HG03439 (cell line): ENCODE data around the gene GGTLC2.
"Not testable (repeated sequence)": the region's sequence is repeated elsewhere in the genome, so short reads cannot be mapped to it uniquely, and the experiment has no call there.

ENCODE experiments used
- ATAC-seq: cut with Tn5 transposase; IDR thresholded peaks from one replicate; pipeline ENCODE4 v1.9.1; 2021; ENCODE audit warnings: mild to moderate bottlenecking, moderate library complexity; ENCODE audit not compliant: unreplicated experiment

Gene GGTLC2

DNA sequence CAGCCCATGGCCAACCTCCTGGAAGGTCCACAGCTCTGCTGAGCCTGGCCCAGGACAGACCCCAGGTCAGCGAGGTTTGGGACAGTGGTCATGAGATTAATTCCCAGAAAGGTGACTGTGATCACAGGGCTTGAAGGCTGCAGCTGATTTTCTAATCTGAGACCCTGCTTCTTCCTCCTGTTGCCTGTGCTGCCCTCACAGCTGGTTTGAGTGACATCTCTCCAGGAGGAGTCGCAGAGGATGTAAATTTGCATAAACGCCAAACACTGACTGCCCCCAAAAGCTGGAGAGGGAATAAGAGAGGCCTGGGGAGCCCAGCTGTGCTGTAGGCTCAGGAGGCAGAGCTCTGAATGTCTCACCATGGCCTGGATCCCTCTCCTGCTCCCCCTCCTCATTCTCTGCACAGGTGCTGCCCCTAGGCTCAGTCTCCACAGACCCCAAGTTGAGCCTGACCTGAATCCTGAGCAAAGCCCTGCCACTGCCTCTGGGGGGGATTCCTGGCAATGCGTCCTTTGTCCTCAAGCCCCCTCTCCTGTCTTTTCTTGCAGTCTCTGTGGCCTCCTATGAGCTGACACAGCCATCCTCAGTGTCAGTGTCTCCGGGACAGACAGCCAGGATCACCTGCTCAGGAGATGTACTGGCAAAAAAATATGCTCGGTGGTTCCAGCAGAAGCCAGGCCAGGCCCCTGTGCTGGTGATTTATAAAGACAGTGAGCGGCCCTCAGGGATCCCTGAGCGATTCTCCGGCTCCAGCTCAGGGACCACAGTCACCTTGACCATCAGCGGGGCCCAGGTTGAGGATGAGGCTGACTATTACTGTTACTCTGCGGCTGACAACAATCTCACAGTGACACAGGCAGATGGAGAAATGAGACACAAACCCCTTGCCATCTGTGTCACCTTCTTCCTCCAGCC lies 23.8 kb downstream of the GGTLC2 start:
- no peak for ATAC-seq

DNA sequence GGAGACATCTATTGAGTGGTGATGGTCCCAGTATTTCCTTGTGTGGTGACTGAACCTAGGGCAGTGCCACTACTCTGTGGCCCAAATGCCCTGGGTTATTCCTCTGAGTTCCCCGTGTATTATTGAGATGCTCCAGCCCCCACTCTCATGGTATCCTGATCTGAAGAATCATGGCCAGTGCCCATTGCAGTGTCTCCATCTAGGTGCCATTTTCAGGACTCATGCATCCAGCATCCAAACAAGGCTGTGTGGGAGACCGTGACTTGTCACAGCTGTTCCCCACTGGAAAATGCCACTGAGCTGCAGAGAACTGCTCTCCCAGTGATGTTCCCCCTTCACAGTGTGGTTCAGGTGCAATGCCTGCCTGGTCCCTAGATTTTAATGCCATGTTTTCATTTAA lies 24.7 kb downstream of the GGTLC2 start:
- ATAC-seq = no peak

DNA sequence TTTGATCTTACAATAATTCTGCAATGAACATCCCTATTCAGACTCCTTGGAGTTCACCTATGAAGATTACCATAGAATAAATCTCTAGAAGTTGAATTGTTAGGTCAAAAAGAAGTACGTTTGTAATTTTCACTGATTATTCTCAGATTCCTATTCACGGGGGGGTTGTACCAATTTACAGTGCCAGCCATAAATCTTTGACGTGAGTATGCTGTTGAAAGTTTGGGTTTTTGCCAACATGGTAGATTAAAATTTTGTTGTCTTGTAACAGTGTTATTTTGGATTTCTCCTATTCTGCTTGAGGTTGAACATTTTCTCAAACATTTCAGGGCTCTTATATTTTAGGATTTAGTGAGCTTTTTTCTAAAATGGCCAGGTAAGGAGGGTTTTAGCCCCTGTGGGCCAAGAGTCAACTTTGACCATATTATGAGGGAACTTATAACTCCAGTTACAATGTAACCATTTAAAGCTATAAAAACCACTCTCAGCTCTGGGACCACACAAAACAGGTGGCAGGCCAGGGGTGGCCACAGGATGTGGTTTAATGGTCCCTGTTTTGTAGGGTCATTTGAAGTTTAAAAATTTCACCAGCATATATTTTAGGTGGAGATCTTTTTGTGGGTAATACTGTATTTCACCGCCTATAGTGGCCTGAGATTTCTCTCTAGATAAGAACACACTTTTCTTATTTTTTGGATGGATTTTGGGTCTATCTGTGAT lies 25.8 kb downstream of the GGTLC2 start:
- no peak for ATAC-seq

DNA sequence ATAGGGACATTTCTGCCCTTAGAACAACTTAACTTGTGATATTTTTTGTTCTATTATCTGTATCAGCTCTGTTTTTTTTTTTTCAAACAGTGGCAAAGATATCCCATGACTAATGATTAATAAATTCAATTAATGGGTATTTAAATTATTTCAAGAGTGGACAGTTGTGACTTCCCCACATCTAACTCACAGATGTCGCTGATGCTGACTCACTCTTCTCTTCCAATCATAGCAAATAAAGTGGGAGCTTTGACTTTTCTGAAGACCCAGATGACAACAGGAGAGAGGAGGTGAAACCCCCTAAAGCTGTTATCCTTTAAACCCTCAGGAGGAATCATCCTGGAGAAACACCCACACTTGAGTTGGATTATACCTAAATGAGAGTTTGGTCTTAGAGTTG lies 27.1 kb downstream of the GGTLC2 start:
- ATAC-seq = no peak

DNA sequence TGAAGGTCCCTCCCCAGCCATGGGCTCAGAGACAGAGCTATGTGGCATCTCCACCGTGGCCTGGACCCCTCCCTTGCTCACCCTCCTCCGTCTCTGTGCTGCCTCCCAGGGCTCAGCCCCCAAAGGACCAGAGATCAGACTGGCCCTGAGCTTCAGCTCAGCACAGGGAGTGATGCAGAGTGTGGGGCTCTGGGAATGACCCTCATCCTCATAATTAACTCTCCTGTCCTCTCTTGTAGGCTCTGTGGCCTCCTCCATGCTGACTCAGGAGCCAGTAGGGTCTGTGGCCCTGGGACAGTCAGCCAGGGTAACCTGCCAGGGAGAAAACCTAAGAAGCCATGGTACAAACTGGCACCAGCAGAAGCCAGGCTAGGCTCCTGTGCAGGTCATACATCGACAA lies 28.7 kb downstream of the GGTLC2 start:
- ATAC-seq = no peak

DNA sequence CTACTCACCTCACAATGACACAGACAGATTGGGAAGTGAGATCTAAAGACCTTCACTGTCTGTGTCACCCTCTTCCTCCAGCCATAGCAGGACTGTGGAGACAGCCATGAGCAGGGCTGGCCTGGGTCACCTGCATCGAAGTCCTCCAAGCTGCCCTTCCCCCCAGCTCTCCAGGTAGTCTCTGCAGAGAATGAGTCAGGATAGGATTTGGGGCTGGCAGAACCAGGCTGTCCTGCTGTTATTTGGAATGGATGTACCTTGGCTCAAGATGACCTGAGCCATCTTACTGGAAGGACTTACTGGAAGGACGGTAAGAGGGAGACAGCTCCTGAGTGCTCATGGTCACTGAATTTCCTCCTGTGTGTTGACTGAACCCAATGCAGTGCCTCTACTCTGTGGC lies 29.2 kb downstream of the GGTLC2 start:
- ATAC-seq = no peak

DNA sequence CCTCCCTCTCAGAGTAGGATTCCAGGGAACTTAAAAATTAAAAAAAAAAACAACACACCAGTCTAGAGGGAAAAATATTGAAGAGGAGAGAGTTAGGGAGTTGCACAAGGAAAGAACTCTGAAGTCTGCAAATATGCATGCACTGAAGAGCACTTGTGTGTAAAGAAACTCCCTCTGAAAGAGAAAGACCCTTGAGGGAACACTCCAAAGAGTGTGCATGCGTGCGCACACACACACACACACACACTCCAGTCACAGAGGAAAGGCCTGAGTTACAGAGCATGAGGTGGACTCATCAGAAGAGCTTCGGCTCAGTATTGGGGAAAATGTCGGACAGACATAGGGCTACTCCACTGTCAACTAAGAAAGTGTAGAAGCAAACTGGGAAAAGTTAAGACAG lies 30.1 kb downstream of the GGTLC2 start:
- ATAC-seq = no peak

DNA sequence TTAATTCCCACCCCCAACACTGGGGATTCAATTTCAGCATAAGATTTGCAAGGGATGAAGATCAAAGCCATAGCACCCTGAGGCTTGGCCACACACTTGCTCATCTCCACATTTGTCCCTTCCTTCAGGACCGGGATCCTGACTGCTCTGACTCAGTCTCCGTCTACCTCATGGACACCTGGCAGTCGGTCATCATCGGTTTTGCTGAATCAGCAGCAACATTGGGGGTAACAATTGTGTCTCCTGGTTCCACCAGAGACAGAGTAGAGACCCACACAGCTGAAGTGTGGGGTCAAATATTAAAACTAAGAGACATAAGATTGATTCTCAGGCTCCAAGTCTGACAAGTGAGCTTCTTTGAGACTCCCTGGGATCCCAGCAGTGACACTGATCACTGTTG lies 34.6 kb downstream of the GGTLC2 start:
- no peak for ATAC-seq

DNA sequence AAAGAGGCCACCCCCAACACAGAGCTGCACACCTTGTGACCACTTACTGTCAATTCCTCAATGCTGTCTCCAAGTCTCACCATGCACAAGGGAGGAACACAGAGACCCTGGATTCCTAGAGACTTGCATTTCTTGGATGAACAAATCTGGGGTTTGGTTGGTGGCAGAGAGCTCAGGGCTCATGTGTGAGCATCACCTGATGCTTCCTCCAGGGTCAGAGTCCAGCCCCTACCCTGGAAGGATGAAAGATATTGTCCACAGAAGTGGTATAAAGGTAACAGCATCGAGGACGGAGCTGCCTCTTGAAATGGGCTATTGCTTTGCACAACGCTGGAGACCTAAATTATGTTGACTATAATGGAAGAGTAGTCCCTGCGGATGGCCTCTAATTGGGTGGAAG lies 36.0 kb downstream of the GGTLC2 start:
- no peak for ATAC-seq

DNA sequence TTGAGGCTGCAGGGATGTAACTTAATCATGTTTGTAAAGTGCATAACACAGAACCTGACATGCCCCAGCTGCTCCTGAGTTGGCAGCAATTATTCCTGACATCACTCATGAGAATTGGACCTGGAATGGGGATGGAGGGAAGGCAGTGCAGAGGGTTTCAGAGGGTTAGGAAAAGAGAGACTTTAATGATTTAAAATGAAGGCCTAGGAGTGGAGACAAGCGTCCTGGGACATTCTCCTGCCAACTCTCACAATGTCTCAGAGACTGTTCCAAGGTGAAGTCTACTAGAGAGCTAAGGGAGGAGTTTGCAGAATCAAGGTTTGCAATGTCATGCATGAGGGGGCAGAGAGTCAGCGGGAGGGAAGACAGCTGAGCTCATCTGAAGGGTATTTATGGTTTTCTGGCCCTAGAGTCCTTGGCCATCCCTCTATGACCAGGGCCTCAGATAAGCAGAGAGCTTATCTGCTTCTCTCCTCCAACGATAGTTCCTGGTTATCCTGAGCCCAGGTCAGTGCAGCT lies 36.9 kb downstream of the GGTLC2 start:
- ATAC-seq = no peak

DNA sequence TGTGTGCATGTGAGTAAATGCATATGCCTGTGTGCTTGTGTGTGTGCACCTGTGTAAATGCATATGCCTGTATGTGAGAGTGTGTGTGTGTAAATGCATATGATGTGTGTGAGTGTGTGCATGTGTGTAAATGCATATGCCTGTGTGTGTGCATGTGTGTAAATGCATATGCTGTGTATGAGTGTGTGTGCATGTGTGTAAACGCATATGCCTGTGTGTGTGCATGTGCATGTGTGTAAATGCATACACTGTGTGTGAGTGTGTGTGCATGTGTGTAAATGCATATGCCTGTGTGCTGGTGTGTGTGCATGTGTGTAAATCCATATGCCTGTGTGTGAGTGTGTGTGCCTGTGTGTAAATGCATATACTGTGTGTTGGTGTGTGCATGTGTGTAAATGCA lies 37.8 kb downstream of the GGTLC2 start:
- ATAC-seq = no peak

DNA sequence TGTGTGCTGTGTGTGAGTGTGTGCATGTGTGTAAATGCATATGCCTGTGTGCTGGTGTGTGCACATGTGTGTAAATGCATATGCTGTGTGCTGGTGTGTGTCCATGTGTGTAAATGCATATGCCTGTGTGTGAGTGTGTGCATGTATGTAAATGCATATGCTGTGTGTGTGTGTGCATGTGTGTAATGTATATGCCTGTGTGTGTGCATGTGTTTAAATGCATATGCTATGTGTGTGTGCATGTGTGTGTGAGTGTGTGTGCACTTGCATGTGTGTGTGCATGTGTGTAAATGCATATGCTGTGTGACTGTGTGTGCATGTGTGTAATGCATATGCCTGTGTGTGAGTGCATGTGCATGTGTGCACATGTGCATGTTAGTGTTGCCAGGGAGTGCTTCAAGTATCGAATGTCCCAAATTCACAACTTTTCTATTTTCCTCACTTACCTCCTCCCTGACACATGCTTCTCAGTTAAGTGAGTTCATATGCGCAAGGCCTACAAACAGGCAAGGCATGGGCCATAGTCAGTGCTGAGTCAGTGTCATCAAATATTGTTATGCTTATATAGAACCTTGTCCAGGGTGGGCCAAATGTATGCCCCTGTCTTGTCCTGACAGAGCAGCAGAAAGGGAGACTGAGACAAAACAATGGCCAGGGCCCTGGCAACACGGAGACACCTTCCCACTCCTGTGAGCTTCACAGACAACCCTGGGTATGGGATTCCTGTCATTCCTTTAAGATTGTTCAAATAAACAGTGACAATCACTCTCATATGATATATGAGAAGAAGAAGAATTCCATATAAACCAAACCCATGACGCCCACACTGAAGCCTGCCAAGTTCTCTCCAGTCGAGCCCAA lies 38.6 kb downstream of the GGTLC2 start:
- no peak for ATAC-seq

DNA sequence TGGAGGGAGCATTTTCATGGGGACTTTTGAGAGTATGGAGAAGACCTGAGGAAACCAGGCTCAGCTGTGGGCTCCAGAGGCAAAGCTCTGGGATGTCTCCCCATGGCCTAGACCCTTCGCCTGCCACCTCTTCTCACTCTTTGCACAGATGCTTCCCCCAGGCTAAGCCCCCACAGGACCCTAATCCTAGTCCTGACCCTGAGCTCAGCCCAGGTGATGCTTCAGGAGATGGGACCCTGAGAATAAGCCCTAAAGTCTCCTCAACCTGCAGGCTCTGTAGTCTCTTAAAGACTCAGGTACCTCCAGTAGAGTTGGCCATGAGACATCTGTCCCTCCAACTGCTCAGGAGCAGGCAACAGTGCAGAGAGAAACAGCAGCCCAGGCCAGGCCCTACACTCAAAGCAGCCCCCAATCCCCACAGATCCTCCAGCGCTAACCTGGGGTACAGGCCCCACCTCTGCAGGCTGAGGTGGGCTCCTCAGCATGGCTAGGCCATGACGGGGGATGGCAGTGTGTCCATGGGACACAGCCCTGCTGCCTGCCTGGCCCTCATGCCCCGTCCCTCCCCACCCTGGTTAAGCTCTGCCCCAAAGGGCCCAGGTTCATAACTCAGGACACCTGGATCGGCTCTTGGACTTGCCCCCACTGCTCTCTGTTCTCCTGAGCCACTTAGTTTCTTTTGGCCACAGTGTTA lies 39.4 kb downstream of the GGTLC2 start:
- ATAC-seq = no peak

DNA sequence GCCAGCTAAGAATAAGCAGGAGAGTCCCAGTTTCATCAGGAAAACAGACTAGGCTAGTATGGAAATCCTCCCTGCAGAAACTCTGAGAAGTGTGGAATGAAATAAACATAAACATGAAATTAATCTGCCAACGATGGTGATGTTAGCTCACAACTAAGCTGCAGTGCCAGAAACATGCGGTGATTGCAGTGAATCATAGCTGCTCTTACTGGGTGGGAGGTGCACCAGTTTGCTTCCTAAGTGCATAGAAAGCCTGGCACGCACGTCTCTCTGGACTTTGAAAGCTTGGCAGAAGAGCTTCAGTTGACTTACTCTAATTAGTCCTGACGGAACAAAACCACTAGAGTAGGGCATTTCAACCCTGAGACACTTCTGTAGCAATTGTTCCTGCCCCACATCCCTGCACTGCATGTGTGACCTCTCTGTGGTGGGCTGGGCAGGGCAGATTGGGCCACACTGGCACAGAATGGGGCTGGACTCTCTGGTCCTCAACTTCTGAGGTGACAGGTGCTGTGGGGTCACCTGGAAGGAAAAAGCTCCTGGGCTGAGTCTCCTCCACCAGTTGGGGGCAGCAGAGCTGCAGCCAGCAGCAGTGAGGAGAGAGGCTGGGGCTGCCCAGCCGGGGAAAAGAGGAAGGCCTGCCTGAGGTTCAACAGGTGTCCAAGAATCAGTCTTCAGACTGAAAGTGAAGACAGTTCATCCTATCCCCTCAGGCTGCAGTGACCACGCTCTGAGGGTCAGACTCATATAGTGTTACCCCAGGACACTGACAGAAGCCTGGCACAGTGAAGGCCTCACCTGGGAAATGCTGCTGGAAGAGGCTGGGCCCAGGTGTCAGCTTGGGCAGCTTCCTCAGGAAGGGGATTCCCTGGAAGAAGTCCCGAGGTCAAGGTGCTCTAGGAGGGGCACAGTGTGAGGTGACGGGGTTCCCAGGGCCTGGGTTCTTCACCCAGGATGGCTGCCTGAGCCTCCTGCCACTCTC lies 40.5 kb downstream of the GGTLC2 start:
- no peak for ATAC-seq

DNA sequence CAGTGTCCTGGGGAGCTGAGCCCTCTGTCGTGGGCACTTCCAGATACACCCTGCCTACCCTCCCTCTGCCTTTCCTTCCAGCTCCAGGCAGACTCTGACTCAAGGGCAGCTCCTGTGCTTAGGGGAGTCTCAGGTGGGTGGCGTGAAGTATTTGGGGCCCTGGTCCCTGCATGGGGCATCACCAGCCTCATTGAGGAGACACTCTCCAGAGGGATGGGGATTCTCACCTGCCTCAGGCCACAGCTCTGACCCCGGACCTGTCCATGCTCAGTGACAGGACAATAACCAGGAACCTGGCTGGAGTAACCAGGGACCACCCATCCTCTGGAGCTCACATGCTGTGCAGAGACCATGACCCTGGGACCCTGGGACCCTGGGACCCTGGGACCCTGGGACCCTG lies 41.2 kb downstream of the GGTLC2 start:
- ATAC-seq = no peak

DNA sequence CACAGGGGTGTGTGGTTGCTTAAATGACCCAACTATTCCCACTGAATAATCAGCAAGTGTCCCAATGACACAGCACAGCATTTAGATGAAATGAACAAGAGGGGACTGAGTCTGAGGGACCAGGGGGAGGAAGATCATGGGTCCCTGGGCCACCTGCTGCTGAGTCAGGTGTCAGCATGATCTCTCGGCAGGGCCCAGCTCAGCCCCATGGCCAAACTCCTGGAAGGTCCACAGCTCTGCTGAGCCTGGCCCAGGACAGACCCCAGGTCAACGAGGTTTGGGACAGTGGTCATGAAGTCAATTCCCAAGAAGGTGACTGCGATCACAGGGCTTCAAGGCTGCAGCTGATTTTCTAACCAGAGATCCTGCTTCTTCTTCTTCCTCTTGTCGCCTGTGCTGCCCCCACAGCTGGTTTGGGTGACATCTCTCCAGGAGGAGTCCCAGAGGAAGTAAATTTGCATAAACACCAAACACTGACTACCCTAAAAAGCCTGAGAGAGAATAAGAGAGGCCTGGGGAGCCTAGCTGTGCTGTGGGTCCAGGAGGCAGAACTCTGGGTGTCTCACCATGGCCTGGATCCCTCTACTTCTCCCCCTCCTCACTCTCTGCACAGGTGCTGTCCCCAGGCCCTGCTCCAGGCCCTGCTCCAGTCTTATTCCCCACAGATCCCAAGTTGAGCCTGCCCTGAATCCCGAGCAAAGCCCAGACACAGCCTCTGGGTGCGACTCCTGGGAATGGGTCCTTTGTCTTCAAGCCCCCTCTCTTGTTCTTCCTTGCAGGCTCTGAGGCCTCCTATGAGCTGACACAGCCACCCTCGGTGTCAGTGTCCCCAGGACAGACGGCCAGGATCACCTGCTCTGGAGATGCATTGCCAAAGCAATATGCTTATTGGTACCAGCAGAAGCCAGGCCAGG lies 42.0 kb downstream of the GGTLC2 start:
- ATAC-seq = not testable (repeated sequence)

DNA sequence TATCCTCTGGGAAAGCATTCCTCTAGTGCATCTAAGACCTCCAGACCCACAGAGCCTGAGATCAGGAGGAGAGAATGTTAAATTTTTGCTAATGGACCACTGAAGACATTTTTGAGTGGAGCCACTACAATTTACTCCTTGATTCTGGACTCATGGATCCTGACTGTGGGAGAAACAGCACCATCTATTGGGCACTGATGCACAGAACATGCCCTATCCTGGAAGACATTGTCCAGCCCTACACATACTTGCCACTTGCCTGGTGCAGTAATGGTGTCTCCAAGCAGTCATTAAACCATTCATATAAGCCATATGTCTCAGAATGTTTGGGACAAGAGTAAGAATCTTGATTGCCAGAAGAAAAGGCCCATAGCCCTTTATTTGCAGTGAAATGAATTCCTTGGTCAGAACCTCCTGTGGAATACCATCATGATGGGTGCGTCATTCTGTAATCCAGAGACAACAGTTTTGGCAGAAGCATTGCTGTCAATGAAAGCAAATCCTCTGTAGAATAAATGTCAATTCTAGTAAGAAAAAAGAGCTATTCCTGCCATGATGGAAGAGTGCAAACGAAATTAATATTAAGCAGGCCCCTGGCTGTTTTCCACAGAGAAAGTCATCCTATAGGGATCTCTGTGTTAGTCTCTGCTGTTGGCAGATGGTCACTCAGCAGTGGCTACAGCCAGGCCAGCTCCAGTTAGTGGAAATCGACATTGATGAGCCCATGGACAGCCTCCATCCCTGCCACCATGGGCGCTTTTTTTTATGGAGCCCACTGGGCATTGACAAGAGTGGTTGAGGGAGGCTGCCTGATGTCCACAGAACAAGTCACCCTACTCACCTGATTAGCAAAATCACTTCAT lies 43.5 kb downstream of the GGTLC2 start:
- no peak for ATAC-seq
